DMS153 treated with DMSO at 0.1 percent for 48 hours (cell line): ENCODE measurements around the gene C11orf54.
"Not testable (repeated sequence)": the region's sequence is repeated elsewhere in the genome, so short reads cannot be mapped to it uniquely, and the experiment has no call there.

ENCODE experiments used
- DNase-seq: peaks from one replicate; lab custom pipeline; 2025; ENCODE audit not compliant: unreplicated experiment; lab: John Stamatoyannopoulos, UW

Gene C11orf54

DNA sequence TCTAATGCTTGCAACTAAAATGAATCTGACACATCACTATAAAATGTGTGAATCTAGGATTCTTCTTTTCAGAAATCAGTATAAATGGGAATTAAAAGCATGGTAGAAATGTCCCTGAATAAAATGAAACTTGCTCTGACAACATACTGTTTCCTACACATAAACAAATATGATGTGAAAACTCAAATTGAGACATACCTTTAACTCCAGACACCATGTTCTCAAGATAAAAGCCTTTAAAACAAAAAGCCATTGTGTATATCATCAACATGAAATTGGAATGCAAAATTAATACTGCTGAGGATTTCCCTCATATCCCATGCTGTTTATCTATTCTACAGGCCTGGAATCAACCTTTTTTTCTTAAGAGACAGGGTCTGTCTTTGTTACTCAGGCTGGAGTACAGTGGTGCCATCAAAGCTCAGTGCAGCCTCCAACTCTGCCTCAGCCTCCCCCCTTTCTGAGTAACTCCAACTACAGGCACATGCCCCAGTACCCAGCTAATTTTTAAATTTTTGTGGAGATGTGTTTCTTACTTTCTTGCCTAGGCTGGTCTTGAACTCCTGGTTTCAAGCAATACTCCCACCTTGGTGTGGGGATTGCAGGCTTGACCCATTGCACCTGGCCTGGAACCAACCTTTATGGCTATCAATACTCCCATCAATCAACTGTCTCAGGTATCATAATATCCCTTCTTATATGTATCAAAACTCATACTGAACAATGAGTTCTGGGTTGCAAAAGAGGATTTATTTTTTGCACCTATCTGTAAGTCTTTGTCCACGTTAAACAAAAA, 6.8 kb upstream of the C11orf54 start:
- no peak for DNase-seq

DNA sequence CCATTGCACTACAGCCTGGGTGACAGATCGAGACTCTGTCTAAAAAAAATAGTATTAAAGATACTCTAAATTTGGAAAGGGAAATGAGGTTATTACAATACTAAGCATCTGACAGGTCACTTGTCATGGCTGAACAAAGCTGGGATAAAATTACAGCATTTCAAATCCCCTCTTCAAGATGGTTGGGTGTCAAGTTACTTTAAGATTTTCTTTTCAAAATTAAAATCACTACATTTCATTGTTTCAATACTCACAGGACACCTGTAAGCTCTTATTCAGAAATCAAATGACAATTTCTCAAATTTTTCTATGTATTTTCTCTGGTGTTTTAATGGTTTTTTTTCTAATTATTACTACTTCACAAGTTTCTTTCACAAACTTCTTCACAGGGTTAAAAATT, 5.8 kb upstream of the C11orf54 start:
- DNase-seq: no peak

DNA sequence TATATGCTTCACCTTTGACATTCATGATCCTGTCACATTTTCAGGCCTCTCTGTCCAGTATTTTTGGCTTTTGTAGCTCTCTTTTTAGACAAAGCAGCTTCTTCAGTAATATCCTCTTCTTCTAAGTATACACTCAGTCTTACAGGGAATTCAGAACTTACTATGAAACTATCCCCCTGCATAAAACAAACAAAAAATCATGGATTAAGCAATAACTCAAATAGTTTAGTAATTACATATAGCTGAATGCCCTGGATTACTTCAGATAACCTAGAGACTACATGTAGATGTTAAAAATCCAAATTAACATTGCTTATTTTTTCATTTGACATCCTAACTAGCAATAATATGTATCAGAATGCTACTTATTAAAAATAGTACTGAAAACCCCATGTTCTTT, 5.3 kb upstream of the C11orf54 start:
- DNase-seq: no peak

DNA sequence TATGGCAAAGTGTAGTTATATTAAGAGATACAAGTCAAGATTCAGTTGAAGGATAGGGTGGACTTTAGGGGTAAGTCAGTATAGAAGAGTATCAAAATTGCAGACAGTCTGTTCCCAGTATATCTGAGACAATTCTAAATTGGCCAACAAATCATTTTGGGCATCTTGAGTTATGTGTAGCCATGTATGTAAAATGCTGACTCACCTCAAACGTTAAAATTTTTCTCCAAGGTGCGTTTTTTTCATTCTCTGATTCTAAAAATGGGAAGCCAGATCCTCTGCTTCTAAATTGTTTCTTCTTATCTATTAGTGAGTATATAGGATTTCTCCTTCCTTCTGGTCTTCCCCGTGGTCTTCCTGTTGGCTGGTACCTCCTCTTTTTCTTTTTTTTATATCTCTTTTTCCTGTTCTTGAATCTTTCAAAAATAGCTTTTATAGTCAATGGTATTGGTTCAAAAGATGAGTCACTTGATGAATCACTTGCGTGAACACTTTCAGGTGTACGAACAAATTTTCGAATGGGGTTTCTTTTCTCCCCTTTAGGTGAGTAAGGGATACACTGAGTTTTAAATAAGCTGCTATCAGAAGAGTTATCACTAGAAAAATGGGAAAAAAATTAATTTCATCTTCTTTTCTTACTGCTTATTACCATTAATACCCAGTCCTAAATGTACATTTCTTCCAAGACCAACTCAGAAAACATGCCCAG, 3.4 kb upstream of the C11orf54 start:
- no peak for DNase-seq

DNA sequence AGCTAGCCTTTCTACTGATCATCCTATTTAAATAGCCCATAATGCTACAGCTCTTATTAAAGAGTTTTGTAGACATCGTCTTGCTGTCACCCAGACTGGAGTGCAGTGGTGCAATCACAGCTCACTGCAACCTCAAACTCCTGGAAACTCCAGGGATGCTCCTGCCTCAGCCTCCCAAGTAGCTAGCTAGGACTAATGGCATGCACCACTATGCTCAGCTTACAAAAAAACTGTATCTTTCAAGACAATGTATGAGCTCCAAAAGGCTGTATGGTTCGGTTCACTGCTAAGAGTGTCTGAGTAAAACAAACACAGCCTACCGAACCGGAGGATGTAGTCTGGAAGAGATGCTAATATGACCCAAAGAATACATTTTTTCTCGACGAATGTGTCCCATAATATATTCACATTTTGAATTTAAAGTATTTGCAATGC, 2.8 kb upstream of the C11orf54 start:
- no peak for DNase-seq

DNA sequence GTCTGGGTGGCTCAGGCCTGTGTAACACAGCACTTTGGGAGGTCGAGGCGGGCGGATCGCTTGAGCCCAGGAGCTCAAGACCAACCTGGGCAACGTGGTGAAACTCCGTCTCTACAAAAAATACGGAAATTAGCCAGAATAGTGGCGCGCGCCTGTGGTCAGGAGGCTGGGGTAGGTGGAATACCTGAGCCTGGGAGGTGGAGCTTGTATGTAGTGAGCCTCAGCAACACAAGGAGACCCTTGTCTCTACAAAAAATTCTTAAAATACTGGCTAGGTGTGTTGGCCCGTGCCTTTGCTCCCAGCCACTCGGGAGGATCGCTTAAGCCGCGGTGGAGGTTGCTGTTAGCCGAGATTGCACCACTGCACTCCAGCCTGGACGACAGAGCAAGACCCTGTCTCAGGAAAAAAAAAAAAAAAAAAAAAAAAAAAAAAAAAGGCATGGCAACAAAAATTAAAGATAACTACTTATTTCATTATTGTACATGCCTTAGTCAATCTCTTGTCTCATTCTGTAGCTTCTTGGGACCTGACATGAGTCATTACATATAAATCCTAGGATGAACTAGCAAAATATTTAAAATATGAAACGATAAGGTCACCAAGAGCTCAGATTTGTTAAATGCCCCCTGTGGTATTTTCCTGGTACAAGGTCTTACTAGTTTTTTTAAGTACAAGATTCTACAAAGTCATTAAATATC, 1.3 kb upstream of the C11orf54 start:
- no peak for DNase-seq

DNA sequence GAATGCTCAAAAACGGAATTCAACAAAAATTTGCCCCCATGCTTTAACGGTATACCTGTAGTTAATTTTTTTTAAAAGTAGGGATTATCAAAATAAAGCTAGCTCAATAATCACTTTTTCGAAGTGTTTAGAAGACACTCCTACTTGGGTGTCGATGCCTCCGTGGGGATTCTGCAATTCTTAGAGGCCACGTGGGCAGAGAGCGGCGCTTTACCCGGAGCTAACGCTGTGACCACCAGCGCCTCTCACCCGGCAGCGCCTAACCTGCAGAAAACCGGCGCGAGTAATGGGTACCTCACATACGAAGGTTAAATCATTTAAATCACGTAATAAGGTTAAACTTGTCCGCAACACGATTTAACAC, 760 bp upstream of the C11orf54 start:
- peak; percentile 7 for DNase-seq

DNA sequence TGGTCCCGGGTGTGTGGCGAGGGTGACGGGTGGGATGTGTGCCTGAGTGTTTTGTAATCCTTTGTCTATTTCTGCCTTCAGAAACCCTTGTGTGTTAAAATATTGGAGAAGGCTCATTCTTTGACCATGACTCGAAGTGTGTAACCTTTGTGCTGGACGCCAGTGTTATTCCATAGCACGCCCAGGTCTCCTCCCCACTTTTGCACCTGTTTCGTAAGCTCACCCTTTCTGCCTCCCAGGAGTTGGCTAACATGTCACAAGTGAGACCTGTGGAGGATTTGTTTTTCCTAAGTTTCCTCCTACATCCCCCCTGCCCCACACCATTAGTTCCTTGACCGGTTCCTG, 382 bp downstream of the C11orf54 start:
- peak; percentile 29 for DNase-seq

DNA sequence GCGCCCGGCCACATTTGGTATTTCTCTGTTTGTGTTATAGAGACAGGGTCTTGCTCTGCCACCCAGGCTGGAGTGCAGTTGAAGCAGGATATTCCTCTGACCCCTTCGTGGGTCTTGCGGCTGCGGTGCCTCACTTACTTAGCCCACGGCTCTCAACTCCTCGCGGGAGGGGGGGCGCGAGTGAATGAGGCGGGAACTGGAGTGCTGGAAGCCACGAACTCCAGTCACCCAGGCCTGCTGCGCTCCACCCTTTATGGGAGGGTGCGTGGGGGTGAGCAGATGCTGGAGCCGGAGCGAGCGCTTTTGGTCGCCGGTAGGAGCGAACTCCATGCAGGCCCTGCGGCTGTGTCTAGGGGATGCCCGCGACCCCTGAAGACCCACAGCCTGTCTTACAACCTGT, 1.8 kb downstream of the C11orf54 start:
- no peak for DNase-seq

DNA sequence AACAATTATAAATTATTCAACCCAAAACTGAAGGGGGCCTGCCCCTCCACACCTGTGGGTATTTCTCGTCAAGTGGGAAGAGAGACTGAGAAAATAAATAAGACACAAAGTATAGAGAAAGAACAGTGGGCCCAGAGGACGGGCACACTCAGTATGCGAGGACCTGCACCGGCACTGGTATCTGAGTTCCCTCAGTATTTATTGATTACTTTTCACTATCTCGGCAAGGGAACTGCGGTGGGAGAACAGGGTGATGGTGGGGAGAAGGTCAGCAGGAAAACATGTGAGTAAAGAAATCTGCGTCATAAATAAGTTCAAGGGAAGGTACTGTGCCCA, 3.2 kb downstream of the C11orf54 start:
- DNase-seq: no peak

DNA sequence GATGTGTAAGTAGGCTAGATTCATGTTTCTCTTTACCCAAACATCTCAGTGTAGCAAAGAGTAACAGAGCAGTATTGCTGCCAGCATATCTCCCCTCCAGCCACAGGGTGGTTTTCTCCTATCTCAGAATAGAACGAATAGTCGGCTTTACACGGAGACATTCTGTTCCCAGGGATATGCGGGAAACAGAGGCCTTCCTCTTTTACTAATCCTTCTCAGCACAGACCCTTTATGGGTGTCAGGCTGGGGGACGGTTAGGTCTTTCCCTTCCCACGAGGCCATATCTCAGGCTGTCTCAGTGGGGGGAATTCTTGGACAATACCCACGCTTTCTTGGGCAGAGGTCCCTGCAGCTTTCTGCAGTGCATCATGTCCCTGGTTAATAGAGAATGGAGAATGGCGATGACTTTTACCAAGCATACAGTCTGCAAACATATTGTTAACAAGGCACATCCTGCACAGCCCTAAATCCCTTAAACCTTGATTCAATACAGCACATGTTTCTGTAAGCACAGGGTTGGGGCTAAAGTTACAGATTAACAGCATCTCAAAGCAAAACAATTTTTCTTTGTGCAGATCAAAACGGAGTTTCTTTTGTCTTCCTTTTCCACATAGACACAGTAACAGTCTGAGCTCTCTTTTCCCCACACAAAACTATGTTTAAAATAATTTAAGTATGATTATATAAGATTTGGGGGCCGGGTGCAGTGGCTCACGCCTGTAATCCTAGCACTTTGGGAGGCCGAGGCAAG, 3.7 kb downstream of the C11orf54 start:
- DNase-seq: not testable (repeated sequence)

DNA sequence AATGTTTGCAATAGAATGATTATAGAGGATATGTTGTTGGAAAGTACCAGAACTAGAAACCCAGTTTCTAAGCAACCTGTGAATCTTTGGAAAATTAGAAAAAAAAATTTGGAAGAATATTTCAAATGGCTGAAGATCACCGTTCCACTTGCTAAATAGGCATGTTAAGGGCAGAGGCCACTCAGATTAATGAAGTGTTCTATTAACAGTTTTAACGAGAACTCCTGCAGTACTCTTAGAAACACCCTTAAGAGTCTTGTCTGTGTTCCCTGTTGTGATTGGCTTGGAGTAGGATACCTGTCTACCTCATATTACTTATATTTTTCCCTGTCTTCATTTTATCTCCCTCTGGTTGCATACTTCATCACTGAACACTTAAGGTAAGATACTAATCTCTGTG, 4.6 kb downstream of the C11orf54 start:
- DNase-seq: no peak

DNA sequence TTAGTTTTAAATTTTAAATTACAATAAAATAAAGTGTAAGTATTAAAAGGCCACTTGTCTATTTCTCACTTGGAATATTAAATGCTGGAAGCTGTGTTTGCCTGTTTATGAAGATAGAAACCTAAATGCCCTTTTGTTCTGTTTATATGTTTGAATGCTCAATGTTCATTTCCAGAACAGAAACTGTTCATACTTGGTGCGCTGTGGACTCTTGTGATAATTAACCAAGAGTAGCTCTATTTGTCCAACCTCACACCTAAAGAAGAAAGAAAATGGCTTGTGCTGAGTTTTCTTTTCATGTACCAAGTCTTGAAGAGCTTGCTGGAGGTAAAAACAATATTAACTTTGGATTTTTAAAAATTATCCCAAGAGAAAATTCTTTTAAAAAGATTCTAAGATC, 5.7 kb downstream of the C11orf54 start:
- no peak for DNase-seq

DNA sequence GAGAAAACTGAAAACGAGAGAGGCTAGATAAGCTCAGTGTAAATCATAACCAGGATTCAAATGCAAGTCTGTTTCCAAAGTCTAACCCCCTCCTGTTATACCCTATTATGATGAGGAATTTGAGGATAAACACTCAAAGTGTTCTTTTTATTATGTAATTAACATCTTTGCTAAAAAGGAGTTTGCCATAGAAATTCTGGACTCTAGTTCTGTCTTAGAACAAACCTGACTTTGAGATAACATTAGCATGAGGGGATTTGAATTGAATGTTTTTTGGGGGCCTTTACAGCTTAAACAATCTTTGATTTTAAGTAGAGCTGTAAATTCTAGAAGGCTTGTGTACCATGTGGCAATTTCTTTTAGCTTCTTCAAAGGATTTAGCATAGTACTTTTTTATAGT, 9.5 kb downstream of the C11orf54 start:
- DNase-seq: no peak

DNA sequence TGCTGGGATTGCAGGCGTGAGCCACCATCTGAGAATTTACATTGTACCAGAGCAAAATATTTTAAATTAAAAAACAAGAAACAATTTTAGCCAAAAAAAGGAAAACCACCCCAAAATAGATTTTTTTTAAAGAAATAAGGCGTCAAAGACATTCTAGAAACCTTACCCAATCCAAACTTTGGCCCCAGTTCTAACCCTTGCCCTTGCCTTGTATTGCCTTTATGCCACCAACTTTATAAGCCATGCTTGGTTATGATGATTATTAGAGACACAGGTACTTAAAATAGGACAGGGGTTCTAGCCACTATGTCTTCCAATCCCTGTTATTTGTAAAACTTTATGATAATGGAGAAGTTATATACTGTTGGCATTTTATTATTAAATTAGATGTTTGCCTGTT, 11.8 kb downstream of the C11orf54 start:
- DNase-seq: no peak

DNA sequence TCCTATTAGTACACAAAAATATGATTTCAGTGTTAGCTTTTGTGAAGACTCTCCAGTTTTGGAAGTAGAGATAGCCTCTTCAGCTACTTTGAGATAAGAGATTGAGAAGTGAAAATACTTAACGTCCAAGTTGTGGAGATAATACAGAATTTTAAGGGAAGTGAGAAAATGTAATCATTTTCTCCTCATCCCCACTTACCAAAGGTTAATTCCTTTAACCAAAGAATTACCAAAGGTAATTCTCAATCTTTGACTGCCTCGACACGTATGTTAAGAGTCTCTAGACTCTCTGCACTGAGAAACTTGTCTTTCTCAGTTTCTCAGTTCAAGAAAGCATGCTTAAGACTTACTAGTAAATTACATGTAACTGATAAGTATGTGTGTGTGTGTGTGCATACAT, 15.3 kb downstream of the C11orf54 start:
- no peak for DNase-seq

DNA sequence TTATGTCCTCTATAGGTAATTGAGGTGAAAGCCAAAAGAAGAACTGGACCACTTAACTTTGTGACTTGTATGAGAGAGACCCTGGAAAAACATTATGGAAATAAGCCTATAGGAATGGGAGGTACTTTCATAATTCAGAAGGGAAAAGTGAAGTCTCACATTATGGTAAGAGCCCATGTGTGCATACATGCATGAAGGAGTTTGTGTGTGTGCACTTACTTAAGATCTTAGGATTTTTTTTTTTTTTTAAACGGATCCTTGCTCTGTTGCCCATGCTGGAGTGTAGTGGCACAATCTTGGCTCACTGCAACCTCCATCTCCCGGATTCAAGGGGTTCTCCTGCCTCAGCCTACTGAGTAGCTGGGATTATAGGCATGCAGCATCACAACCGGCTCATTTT, 15.8 kb downstream of the C11orf54 start:
- DNase-seq: no peak

DNA sequence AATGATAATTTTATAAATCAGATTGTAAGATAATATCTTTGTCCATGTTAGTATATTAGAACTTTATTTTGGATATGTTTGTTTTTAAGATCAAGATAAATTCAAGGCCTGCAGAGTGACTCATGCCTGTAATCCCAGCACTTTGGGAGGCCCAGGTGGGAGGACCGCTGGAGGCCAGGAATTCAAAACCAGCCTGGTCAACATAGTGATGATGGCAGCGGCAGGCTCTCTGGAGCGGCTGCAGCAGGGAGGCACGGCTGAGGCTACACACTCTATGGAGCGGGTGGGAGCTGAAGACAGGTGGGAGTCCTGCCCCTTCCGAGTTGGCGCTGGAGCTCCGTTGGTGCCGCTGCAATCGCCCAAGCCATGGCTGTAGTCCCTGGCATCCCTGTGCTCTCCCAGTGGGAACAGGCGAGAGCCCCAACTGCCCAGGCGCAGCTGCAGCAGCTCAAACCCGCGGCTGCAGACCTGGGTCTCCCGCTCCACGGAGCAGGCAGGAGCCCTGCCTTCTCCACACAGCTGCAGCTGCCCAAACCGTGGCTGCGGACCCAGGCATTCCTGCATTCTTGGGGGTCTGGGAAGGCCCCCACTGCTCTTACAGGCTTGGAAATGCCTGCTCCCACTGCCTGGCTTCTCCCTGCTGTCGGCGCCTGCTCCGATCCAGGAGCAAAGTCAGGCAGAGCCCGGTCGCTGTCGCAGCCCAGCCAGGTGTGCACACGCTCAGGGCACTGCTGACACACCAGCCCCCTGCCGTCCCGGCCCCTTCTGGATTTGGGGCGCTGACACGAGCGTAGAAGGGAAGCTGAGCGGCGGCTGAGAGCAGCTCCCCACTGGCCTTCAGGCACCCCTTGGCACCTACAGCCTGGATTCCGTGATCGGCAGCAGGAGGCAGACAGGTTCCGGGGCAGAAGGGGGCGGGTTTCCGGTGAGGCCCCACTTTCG, 16.7 kb downstream of the C11orf54 start:
- DNase-seq: no peak

DNA sequence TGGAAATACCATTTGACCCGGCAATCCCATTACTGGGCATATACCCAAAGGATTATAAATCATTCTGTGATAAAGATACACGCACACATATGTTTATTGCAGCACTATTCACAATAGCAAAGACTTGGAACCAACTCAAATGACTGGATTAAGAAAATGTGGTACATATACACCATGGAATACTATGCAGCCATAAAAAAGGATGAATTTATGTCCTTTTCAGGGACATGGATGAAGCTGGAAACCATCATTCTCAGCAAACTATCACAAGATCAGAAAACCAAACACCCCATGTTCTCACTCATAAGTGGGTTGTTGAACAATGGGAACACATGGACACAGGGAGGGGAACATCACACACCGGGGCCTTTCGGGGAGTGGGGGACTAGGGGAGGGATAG, 17.7 kb downstream of the C11orf54 start:
- DNase-seq: not testable (repeated sequence)

DNA sequence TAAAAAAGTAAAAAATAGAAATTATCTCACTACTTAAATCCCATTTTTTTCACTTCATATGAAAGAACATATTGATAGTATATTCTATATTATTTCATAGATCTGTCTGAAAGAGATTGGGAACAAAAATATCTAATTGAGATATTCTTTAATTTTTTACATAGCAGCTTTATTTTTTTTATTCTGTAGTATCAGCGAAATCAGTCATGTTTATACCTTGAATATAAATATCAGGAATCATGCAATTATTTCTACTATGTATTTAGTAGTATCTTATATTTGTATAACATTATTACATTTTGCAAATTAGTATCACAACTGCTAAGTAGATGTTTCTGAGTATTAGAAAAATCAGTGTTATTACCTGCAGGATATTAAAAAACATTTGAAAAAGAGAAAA, 20.4 kb downstream of the C11orf54 start:
- DNase-seq: no peak

DNA sequence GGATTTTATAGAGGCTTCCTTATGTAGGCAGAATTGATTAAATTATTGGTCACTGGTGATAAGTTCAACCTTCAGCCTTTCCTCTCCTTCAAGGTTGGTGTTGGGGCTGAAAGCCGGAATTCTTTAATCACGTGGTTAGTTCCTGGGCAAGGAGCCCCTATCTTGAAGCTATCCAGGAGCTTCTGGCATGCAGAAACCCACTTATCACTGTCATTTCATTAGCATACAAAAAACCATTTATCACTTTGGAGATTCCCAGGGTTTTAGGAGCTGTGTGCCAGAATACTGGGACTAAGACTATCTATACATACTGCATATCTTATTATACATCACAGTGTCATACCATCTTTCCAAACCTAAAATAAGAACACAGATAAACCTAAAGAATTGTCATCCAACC, 24.1 kb downstream of the C11orf54 start:
- DNase-seq: no peak
